Activated B cell treated with CpG ODN at 0.5 μM for 24 hours (primary cell): ENCODE measurements around the gene ITGA1. TPM values are rescaled to one million over a fixed set of nuclear protein-coding genes. Genes with fewer than 3 reads are reported as not detected.

ENCODE experiments used
- ATAC-seq: fragments of 200-7000 bp; cut with Tn5 transposase; one replicate; pipeline ENCODE4 v1.10.0; 2021; ENCODE audit warnings: low read depth, mild to moderate bottlenecking, moderate library complexity
- CTCF ChIA-PET: fragments of 350-600 bp; sonication (Branson Sonifier 250); formaldehyde crosslinking; loops from one replicate; lab custom pipeline; 2021; ENCODE audit warnings: antibody characterized with exemption; lab: Charles Lee
- POLR2A ChIA-PET: fragments of 350-600 bp; sonication (Branson Sonifier 250); formaldehyde crosslinking; loops from one replicate; lab custom pipeline; 2021; ENCODE audit warnings: antibody characterized with exemption; lab: Charles Lee
- DNase-seq: peaks from one replicate; pipeline ENCODE4 v3.0.0; 2022
- H3K27ac Mint-ChIP-seq: one replicate; pipeline ENCODE4 v1.8.0; 2020; ENCODE audit warnings: mixed read lengths
- H3K27me3 Mint-ChIP-seq: one replicate; pipeline ENCODE4 v1.8.0; 2021; ENCODE audit warnings: mixed read lengths
- H3K36me3 Mint-ChIP-seq: one replicate; pipeline ENCODE4 v1.8.0; 2021; ENCODE audit warnings: low read depth, mixed read lengths
- H3K4me1 Mint-ChIP-seq: one replicate; pipeline ENCODE4 v1.8.0; 2021; ENCODE audit warnings: mixed read lengths
- H3K4me3 Mint-ChIP-seq: one replicate; pipeline ENCODE4 v1.8.0; 2020; ENCODE audit warnings: mild to moderate bottlenecking, mixed read lengths
- H3K9me3 Mint-ChIP-seq: one replicate; pipeline ENCODE4 v1.8.0; 2020; ENCODE audit warnings: mixed read lengths
- CTCF ChIP-seq: fragments of 200-600 bp; IDR thresholded peaks from one replicate; pipeline ENCODE4 v1.8.0; 2022; ENCODE audit warnings: antibody characterized with exemption, mild to moderate bottlenecking
- intact Hi-C: fragments of 100-400 bp; cut with micrococcal nuclease; formaldehyde crosslinking; loops from one replicate; pipeline ENCODE4 v1.15.1; 2024
- total RNA-seq: library from RNA; stranded (reverse); gene quantifications from 2 replicates; pipeline ENCODE4 v1.2.3, GENCODE V29; 2022

The ITGA1 gene
- total RNA-seq, 1 donor from 2014 or later = 34.0 TPM

DNA sequence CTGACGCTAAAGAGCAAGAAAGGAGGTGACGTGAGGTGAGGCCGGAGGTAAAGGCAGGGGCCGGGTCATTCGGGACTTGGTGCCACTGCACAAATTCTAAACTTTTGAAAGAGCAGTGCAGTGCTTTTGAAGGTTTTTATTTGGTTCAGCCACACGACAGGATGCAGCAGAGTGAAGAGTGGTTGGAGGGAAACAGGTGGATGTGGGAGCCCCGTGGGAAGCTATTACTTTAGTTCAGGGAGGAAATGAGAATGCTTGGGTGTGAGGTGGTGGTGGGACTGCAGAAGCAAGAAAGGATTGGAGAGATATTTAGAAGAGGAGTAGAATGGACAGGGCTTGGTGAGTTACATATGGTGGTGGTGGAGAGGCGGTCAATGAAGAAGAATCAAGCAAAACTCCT lies 136.7 kb downstream of the ITGA1 start:
- DNase-seq (no peak), ATAC-seq (no peak)
- ChIA-PET CTCF (interaction anchor here (1.2 kb wide), 1 partner anchor 9 kb away, joined by 4 read pairs; no protein-coding TSS in a partner anchor), POLR2A (no interaction called here)
- Mint-ChIP-seq H3K27ac (no peak overlapping the region), H3K9me3 (no peaks in the 10 kb centered on the region), H3K36me3 (no peaks in the 10 kb centered on the region), H3K4me3 (no peak overlapping the region), H3K27me3 (peaks cover 11% of the 10 kb centered on the region), H3K4me1 (no peaks in the 10 kb centered on the region)
- intact Hi-C loops = no loop called here
- TF ChIP-seq CTCF = no peak

GRCh38 chr5:52925001-52925400 lies 137.3 kb downstream of the ITGA1 start:
- no peak for ATAC-seq
- no peak overlapping the region for H3K27ac Mint-ChIP-seq
- no peaks in the 10 kb centered on the region for H3K36me3 Mint-ChIP-seq
- no peaks in the 10 kb centered on the region for H3K9me3 Mint-ChIP-seq
- H3K27me3 Mint-ChIP-seq = peaks cover 11% of the 10 kb centered on the region
- POLR2A ChIA-PET = no interaction called here
- intact Hi-C loops = no loop called here
- no peak overlapping the region for H3K4me3 Mint-ChIP-seq
- no peaks in the 10 kb centered on the region for H3K4me1 Mint-ChIP-seq
- no peak for DNase-seq
- CTCF ChIA-PET = interaction anchor here (1.2 kb wide), 1 partner anchor 10 kb away, joined by 4 read pairs; no protein-coding TSS in a partner anchor
- no peak for TF ChIP-seq CTCF

DNA sequence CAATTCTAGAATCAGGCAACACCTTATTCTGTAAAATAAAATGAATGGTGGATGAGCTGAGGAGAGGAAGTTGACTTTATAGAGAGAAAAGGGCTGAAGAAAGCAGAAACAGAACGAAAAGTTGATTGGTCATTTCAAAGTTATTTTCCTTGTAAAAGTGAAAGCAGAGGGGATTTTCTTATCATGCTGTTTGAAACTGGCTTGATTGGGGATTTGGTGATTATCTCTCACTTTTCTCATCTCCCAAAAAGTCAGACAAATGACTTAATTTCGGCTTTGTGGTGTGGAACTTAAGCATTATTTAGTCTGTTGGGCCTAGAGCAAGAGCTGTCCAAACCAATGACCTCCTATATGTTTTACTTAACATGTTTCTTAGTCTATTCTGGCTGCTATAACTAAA lies 141.0 kb downstream of the ITGA1 start:
- no peak for TF ChIP-seq CTCF
- DNase-seq (no peak), ATAC-seq (no peak)
- Mint-ChIP-seq H3K4me3 (no peak overlapping the region), H3K27ac (no peak overlapping the region), H3K4me1 (no peaks in the 10 kb centered on the region), H3K36me3 (no peaks in the 10 kb centered on the region), H3K9me3 (no peaks in the 10 kb centered on the region), H3K27me3 (peaks cover 9% of the 10 kb centered on the region)
- ChIA-PET POLR2A (no interaction called here), CTCF (no interaction called here)
- intact Hi-C loops = no loop called here

GRCh38 chr5:52938226-52938625 lies 150.5 kb downstream of the ITGA1 start:
- Mint-ChIP-seq H3K4me1 (no peaks in the 10 kb centered on the region), H3K9me3 (no peaks in the 10 kb centered on the region), H3K4me3 (no peak overlapping the region), H3K27me3 (peaks cover 3% of the 10 kb centered on the region), H3K27ac (no peak overlapping the region), H3K36me3 (no peaks in the 10 kb centered on the region)
- POLR2A ChIA-PET = no interaction called here
- TF ChIP-seq CTCF = no peak
- no peak for ATAC-seq
- no peak for DNase-seq
- CTCF ChIA-PET = no interaction called here
- intact Hi-C loops = no loop called here

GRCh38 chr5:52943285-52943684 lies 155.6 kb downstream of the ITGA1 start:
- ChIA-PET CTCF (no interaction called here), POLR2A (no interaction called here)
- TF ChIP-seq CTCF = no peak
- peaks cover 6% of the 10 kb centered on the region for H3K4me1 Mint-ChIP-seq
- DNase-seq (no peak), ATAC-seq (no peak)
- intact Hi-C loops = no loop called here
- no peak overlapping the region for H3K27ac Mint-ChIP-seq
- peaks cover 8% of the 10 kb centered on the region for H3K27me3 Mint-ChIP-seq
- no peaks in the 10 kb centered on the region for H3K36me3 Mint-ChIP-seq
- no peaks in the 10 kb centered on the region for H3K9me3 Mint-ChIP-seq
- H3K4me3 Mint-ChIP-seq = no peak overlapping the region
